Nephron (organoid): ENCODE results near the gene GJA10.
"Not testable (repeated sequence)": the region's sequence is repeated elsewhere in the genome, so short reads cannot be mapped to it uniquely, and the experiment has no call there.

Experiments used
- H3K27ac Mint-ChIP-seq, 3 experiments: 2 replicates each; pipeline ENCODE4 v1.8.0; 2020; ENCODE audit warnings: mixed read lengths in 3 of 3, mild to moderate bottlenecking in 2 of 3, moderate library complexity in 1 of 3
- H3K27me3 Mint-ChIP-seq: 2 replicates; pipeline ENCODE4 v1.8.0; 2021; ENCODE audit warnings: low read depth, mild to moderate bottlenecking, moderate library complexity, mixed read lengths
- H3K36me3 Mint-ChIP-seq: 2 replicates; pipeline ENCODE4 v1.8.0; 2020; ENCODE audit warnings: low read depth, mixed read lengths
- H3K4me1 Mint-ChIP-seq: 2 replicates; pipeline ENCODE4 v1.8.0; 2020; ENCODE audit warnings: mixed read lengths
- H3K4me3 Mint-ChIP-seq, 3 experiments: 2 replicates each; pipeline ENCODE4 v1.8.0; 2020; ENCODE audit warnings: mild to moderate bottlenecking in 3 of 3, mixed read lengths in 3 of 3, moderate library complexity in 2 of 3
- H3K9me3 Mint-ChIP-seq: 2 replicates; pipeline ENCODE4 v1.8.0; 2020; ENCODE audit warnings: mixed read lengths
- CTCF ChIP-seq, 3 experiments: fragments of 200-600 bp; sonication (generic); IDR thresholded peaks; one replicate each; pipeline ENCODE4 v1.5.0; 2021; ENCODE audit warnings: antibody characterized with exemption in 3 of 3; ENCODE audit not compliant: unreplicated experiment in 3 of 3

GJA10 gene

GRCh38 chr6:89887452-89888137 lies 6.7 kb upstream of the GJA10 start:
- Mint-ChIP-seq H3K27me3 (peaks cover 17% of the 10 kb centered on the region), H3K36me3 (no peaks in the 10 kb centered on the region), H3K4me3 (no peak overlapping the region), H3K4me1 (no peaks in the 10 kb centered on the region), H3K27ac (no peak overlapping the region), H3K9me3 (no peaks in the 10 kb centered on the region)
- no peak for TF ChIP-seq CTCF (IDR thresholded peaks at IDR 0.05; ENCODE audit: unreplicated experiment in 3 of 3)

GRCh38 chr6:89888138-89888514 lies 6.1 kb upstream of the GJA10 start:
- Mint-ChIP-seq H3K4me3 (no peak overlapping the region), H3K4me1 (no peaks in the 10 kb centered on the region), H3K9me3 (no peaks in the 10 kb centered on the region), H3K27ac (no peak overlapping the region), H3K27me3 (peaks cover 17% of the 10 kb centered on the region), H3K36me3 (no peaks in the 10 kb centered on the region)
- TF ChIP-seq CTCF (IDR thresholded peaks at IDR 0.05; ENCODE audit: unreplicated experiment in 3 of 3), result no peak

- Mint-ChIP-seq H3K9me3 (no peaks in the 10 kb centered on the region), H3K27ac (no peak overlapping the region), H3K27me3 (peaks cover 24% of the 10 kb centered on the region), H3K4me1 (no peaks in the 10 kb centered on the region), H3K36me3 (no peaks in the 10 kb centered on the region), H3K4me3 (no peak overlapping the region)
- TF ChIP-seq CTCF (IDR thresholded peaks at IDR 0.05; ENCODE audit: unreplicated experiment in 3 of 3), result no peak
Measured at GRCh38 chr6:89888871-89889270, 5.4 kb upstream of the GJA10 start.

- H3K4me3 Mint-ChIP-seq, H3K9me3 Mint-ChIP-seq, H3K36me3 Mint-ChIP-seq, H3K4me1 Mint-ChIP-seq, H3K27ac Mint-ChIP-seq: not testable (repeated sequence)
- H3K27me3 Mint-ChIP-seq, result peaks cover 28% of the 10 kb centered on the region
Measured at GRCh38 chr6:89890845-89891528, 3.3 kb upstream of the GJA10 start.

- not testable (repeated sequence) for H3K36me3 Mint-ChIP-seq, H3K4me1 Mint-ChIP-seq, H3K4me3 Mint-ChIP-seq, H3K27ac Mint-ChIP-seq, H3K9me3 Mint-ChIP-seq
- H3K27me3 Mint-ChIP-seq, result peaks cover 30% of the 10 kb centered on the region
Measured at GRCh38 chr6:89892577-89892976, 1.7 kb upstream of the GJA10 start.

- Mint-ChIP-seq H3K27me3 (peaks cover 30% of the 10 kb centered on the region), H3K27ac (no peak overlapping the region), H3K9me3 (no peaks in the 10 kb centered on the region), H3K4me3 (no peak overlapping the region), H3K36me3 (no peaks in the 10 kb centered on the region), H3K4me1 (no peaks in the 10 kb centered on the region)
- no peak for TF ChIP-seq CTCF (IDR thresholded peaks at IDR 0.05; ENCODE audit: unreplicated experiment in 3 of 3)
Measured at GRCh38 chr6:89895276-89895874, 1.1 kb downstream of the GJA10 start.

- not testable (repeated sequence) for H3K4me1 Mint-ChIP-seq, H3K36me3 Mint-ChIP-seq, H3K4me3 Mint-ChIP-seq, H3K27me3 Mint-ChIP-seq, H3K9me3 Mint-ChIP-seq
- H3K27ac Mint-ChIP-seq, result peak overlapping the region in 1 of 3 experiments; percentile 48
Measured at GRCh38 chr6:89910001-89910901, 16.0 kb downstream of the GJA10 start.
